Type B pancreatic cell (in vitro differentiated cells): ENCODE measurements around the gene NSD1. TPM values are rescaled to one million over a fixed set of nuclear protein-coding genes. Genes with fewer than 3 reads are reported as not detected.

ENCODE experiments used
- DNase-seq: peaks from one replicate; pipeline ENCODE4 v3.0.0; 2021; ENCODE audit warnings: mixed read lengths; ENCODE audit not compliant: unreplicated experiment; ENCODE audit errors: extremely low spot score
- H3K27ac Mint-ChIP-seq: 2 replicates; pipeline ENCODE4 v1.8.0; 2021; ENCODE audit warnings: mild to moderate bottlenecking, mixed read lengths
- H3K27me3 Mint-ChIP-seq: 2 replicates; pipeline ENCODE4 v1.8.0; 2021; ENCODE audit warnings: mixed read lengths
- H3K36me3 Mint-ChIP-seq: 2 replicates; pipeline ENCODE4 v1.8.0; 2021; ENCODE audit warnings: mixed read lengths
- H3K4me1 Mint-ChIP-seq: one replicate; pipeline ENCODE4 v1.8.0; 2021; ENCODE audit warnings: mixed read lengths; ENCODE audit not compliant: unreplicated experiment
- H3K4me3 Mint-ChIP-seq: 2 replicates; pipeline ENCODE4 v1.8.0; 2021; ENCODE audit warnings: mild to moderate bottlenecking, mixed read lengths
- H3K9me3 Mint-ChIP-seq: 2 replicates; pipeline ENCODE4 v1.8.0; 2021; ENCODE audit warnings: mixed read lengths
- CTCF ChIP-seq: fragments of 200-600 bp; sonication (generic); conservative IDR thresholded peaks from 2 replicates; pipeline ENCODE4 v1.5.0; 2021; ENCODE audit warnings: antibody characterized with exemption, mild to moderate bottlenecking
- total RNA-seq: library from RNA; stranded (reverse); gene quantifications from 2 replicates; pipeline ENCODE4 v1.2.1, GENCODE V29; 2021; ENCODE audit warnings: low replicate concordance

The NSD1 gene
- total RNA-seq, 1 donor from 2014 or later = 115 TPM

GRCh38 chr5:177092178-177093081 lies 41.1 kb upstream of the NSD1 start:
- H3K36me3 Mint-ChIP-seq = no peaks in the 10 kb centered on the region
- H3K27me3 Mint-ChIP-seq = peaks cover 17% of the 10 kb centered on the region
- no peak for DNase-seq
- no peaks in the 10 kb centered on the region for H3K9me3 Mint-ChIP-seq
- no peak overlapping the region for H3K27ac Mint-ChIP-seq
- H3K4me1 Mint-ChIP-seq = peaks cover 22% of the 10 kb centered on the region
- no peak overlapping the region for H3K4me3 Mint-ChIP-seq
- TF ChIP-seq CTCF = no peak

GRCh38 chr5:177093082-177093712 lies 40.4 kb upstream of the NSD1 start:
- no peak overlapping the region for H3K27ac Mint-ChIP-seq
- H3K4me3 Mint-ChIP-seq = no peak overlapping the region
- H3K9me3 Mint-ChIP-seq = no peaks in the 10 kb centered on the region
- H3K36me3 Mint-ChIP-seq = no peaks in the 10 kb centered on the region
- TF ChIP-seq CTCF = no peak
- peaks cover 12% of the 10 kb centered on the region for H3K27me3 Mint-ChIP-seq
- H3K4me1 Mint-ChIP-seq = peaks cover 18% of the 10 kb centered on the region
- no peak for DNase-seq

GRCh38 chr5:177093803-177094202 lies 39.8 kb upstream of the NSD1 start:
- no peaks in the 10 kb centered on the region for H3K36me3 Mint-ChIP-seq
- H3K27ac Mint-ChIP-seq = no peak overlapping the region
- peaks cover 12% of the 10 kb centered on the region for H3K4me1 Mint-ChIP-seq
- peaks cover 6% of the 10 kb centered on the region for H3K27me3 Mint-ChIP-seq
- H3K4me3 Mint-ChIP-seq = no peak overlapping the region
- H3K9me3 Mint-ChIP-seq = no peaks in the 10 kb centered on the region
- no peak for TF ChIP-seq CTCF
- DNase-seq = no peak

GRCh38 chr5:177094224-177095087 lies 39.1 kb upstream of the NSD1 start:
- TF ChIP-seq CTCF = no peak
- Mint-ChIP-seq H3K27me3 (peaks cover 3% of the 10 kb centered on the region), H3K27ac (no peak overlapping the region), H3K9me3 (no peaks in the 10 kb centered on the region), H3K4me1 (peaks cover 8% of the 10 kb centered on the region), H3K4me3 (no peak overlapping the region), H3K36me3 (no peaks in the 10 kb centered on the region)
- DNase-seq = no peak

GRCh38 chr5:177095088-177095669 lies 38.4 kb upstream of the NSD1 start:
- Mint-ChIP-seq H3K36me3 (no peaks in the 10 kb centered on the region), H3K27me3 (no peaks in the 10 kb centered on the region), H3K4me1 (peaks cover 4% of the 10 kb centered on the region), H3K9me3 (no peaks in the 10 kb centered on the region), H3K27ac (no peak overlapping the region), H3K4me3 (no peak overlapping the region)
- no peak for TF ChIP-seq CTCF
- DNase-seq = no peak
